Activated naive CD4-positive, alpha-beta T cell treated with anti-CD3 and anti-CD28 coated beads, Interleukin-2, amount 50 U/mL, for 24 hours (primary cell): Measurements from ENCODE around the gene TOX2.

Source experiments
- H3K27ac Mint-ChIP-seq: one replicate; pipeline ENCODE4 v1.8.0; 2021; ENCODE audit warnings: mild to moderate bottlenecking, mixed read lengths
- H3K27me3 Mint-ChIP-seq: one replicate; pipeline ENCODE4 v1.8.0; 2021; ENCODE audit warnings: mixed read lengths
- H3K36me3 Mint-ChIP-seq: one replicate; pipeline ENCODE4 v1.8.0; 2021; ENCODE audit warnings: mixed read lengths
- H3K4me1 Mint-ChIP-seq: one replicate; pipeline ENCODE4 v1.8.0; 2021; ENCODE audit warnings: mixed read lengths
- H3K4me3 Mint-ChIP-seq: one replicate; pipeline ENCODE4 v1.8.0; 2021; ENCODE audit warnings: mild to moderate bottlenecking, mixed read lengths
- H3K9me3 Mint-ChIP-seq: one replicate; pipeline ENCODE4 v1.8.0; 2021; ENCODE audit warnings: mixed read lengths

The TOX2 gene

GRCh38 chr20:44089987-44090674 is 175.5 kb downstream of the TOX2 start:
- Mint-ChIP-seq H3K9me3 (no peaks in the 10 kb centered on the region), H3K4me3 (no peak overlapping the region), H3K36me3 (no peaks in the 10 kb centered on the region)

DNA sequence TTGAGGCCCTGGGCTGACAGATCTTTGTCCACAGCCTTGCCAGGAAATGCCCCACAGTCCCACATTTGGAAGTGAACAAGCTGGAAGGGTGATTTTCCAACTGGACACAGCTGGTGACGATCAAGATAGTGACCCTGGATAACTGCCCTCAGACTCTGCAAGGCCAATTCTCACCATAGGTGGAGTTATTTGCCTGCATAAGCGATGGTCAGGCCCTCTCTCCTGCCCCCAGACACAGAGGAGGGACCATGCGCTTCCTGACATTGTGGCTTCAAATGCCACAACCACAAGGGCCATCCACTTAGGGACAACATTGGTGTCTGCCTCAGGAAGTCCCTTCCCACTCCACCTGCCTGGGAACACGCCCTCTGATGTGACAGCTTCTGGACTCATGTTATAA is 176.4 kb downstream of the TOX2 start:
- Mint-ChIP-seq H3K27ac (no peak overlapping the region), H3K27me3 (no peaks in the 10 kb centered on the region), H3K9me3 (no peaks in the 10 kb centered on the region), H3K36me3 (no peaks in the 10 kb centered on the region), H3K4me3 (no peak overlapping the region), H3K4me1 (no peaks in the 10 kb centered on the region)

More at GRCh38 chr20:44089987-44090674, 175.5 kb downstream of the TOX2 start:
- no peaks in the 10 kb centered on the region for H3K4me1 Mint-ChIP-seq
- no peaks in the 10 kb centered on the region for H3K27me3 Mint-ChIP-seq
- no peak overlapping the region for H3K27ac Mint-ChIP-seq

- Mint-ChIP-seq H3K9me3 (no peaks in the 10 kb centered on the region), H3K27me3 (no peaks in the 10 kb centered on the region), H3K4me1 (no peaks in the 10 kb centered on the region), H3K27ac (no peak overlapping the region), H3K36me3 (no peaks in the 10 kb centered on the region), H3K4me3 (no peak overlapping the region)
Measured at GRCh38 chr20:44092551-44093248, 178.0 kb downstream of the TOX2 start.

DNA sequence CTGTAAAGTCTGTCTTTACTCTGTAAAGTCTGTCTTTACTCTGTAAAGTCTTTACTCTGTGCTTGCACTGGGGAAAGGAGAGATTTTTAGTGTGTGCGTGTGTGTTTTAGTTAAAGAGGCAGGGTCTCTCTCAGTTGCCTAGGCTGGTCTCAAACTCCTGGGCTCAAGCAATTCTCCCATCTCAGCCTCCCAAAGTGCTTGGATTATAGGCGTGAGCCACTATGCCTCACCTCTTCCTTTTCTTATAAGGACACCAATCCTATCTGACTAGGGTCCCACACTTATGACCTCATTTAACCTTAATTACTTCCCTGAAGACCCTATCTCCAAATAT is 178.6 kb downstream of the TOX2 start:
- Mint-ChIP-seq H3K27me3 (no peaks in the 10 kb centered on the region), H3K36me3 (no peaks in the 10 kb centered on the region), H3K4me1 (no peaks in the 10 kb centered on the region), H3K27ac (no peak overlapping the region), H3K9me3 (no peaks in the 10 kb centered on the region), H3K4me3 (no peak overlapping the region)

GRCh38 chr20:44095831-44096230 is 181.2 kb downstream of the TOX2 start:
- Mint-ChIP-seq H3K27ac (no peak overlapping the region), H3K4me1 (no peaks in the 10 kb centered on the region), H3K27me3 (peaks cover 5% of the 10 kb centered on the region), H3K4me3 (no peak overlapping the region), H3K36me3 (no peaks in the 10 kb centered on the region), H3K9me3 (no peaks in the 10 kb centered on the region)

DNA sequence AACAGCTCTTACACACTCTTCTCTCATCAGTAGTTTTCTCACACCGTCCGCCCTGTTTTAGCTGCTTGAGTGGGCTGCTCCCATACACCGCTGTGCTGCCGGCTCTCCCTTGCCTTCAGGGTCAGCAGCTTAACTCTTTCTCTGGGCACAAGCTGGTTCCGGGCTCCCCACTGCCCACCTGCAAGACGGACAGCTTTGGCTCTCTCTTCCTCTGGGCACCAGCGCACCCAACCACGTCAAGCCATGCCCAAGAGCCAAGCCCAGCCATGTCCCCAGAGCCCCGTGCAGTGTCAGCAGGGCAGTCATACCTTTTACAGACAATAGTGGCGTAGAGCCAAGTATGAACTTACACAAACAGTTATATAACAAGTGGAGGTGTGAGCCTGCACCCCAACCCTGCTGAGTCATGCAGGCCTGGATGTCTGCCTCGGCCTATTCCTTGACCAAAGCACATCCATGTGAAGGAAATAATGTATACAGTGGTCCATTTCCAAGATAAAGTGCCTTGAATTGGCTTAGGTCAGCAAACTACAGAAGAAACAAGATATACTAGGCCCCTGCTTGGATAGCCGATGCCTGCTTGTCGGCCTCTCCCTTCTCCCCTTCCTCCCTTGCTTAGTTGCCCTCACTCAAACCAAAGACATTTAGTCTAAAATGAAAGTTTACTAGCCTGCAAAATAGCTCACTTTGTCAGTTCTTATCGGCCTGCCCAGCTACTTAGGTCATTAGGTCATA is 183.0 kb downstream of the TOX2 start:
- Mint-ChIP-seq H3K27ac (no peak overlapping the region), H3K4me1 (no peaks in the 10 kb centered on the region), H3K27me3 (peaks cover 18% of the 10 kb centered on the region), H3K4me3 (no peak overlapping the region), H3K36me3 (no peaks in the 10 kb centered on the region), H3K9me3 (peaks cover 12% of the 10 kb centered on the region)

DNA sequence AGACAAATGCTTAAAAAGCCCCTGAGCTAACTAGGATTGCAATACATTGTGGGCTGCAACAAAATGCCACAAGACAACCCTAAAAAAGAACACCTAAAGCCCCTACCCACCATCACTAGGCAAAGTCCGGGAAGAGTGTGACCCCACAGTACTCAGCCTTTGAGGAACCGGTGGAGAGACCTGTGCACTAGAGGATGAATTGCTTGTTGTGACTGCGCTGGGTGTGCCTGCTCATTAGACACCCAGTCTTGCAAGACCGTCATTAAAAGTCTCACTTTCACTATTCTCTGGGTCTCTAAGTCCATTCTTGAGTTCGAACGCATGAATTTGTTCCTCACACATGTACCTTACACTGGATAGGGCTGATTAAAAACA is 183.6 kb downstream of the TOX2 start:
- Mint-ChIP-seq H3K4me1 (no peaks in the 10 kb centered on the region), H3K27ac (no peak overlapping the region), H3K4me3 (no peak overlapping the region)

GRCh38 chr20:44098657-44099056 is 184.0 kb downstream of the TOX2 start:
- H3K4me3 Mint-ChIP-seq = no peak overlapping the region

More for the DNA sequence above, 183.6 kb downstream of the TOX2 start:
- H3K36me3 Mint-ChIP-seq = no peaks in the 10 kb centered on the region
- peaks cover 21% of the 10 kb centered on the region for H3K27me3 Mint-ChIP-seq
- H3K9me3 Mint-ChIP-seq = peaks cover 14% of the 10 kb centered on the region

DNA sequence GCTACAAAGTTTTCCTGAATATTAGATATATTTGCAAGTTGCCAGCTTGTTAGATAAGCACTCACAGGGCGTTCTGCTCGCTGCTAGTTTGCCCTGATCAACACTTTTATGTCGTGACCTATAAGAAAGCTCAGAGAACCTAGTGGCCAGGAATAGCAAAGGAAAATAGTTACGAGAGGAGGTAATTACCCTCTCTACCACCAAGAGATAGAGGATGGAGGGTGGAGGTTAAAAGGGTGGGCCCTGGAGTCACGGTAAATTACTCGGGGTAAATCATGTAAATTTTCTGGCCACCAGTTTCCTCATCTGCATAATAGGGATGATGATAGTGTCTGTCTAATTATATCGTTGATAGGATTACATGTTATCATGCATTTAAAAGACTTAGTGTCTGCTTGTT is 185.2 kb downstream of the TOX2 start:
- Mint-ChIP-seq H3K27ac (no peak overlapping the region), H3K9me3 (peaks cover 14% of the 10 kb centered on the region), H3K4me1 (no peaks in the 10 kb centered on the region), H3K36me3 (no peaks in the 10 kb centered on the region), H3K4me3 (no peak overlapping the region), H3K27me3 (peaks cover 28% of the 10 kb centered on the region)

More at GRCh38 chr20:44098657-44099056, 184.0 kb downstream of the TOX2 start:
- Mint-ChIP-seq H3K4me1 (no peaks in the 10 kb centered on the region), H3K27me3 (peaks cover 25% of the 10 kb centered on the region), H3K27ac (no peak overlapping the region), H3K36me3 (no peaks in the 10 kb centered on the region), H3K9me3 (peaks cover 14% of the 10 kb centered on the region)

DNA sequence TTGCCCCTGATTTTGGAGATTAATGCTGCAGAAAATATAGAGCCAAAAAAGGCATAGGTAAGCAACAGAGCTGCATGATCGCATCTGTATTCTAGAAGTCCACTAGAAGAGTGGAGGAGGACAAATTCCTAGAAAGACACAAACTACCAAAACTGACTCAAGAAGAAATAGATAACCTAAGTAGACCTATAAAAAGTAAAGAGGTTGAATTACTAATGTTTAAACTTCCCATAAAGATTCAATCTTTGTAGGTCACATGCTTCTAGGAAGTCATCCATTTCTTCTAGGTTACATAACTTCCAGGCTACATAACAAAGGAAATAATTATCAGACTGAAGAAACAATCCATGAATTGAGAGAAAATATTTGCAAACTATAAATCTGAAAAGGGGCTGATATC is 187.9 kb downstream of the TOX2 start:
- peaks cover 42% of the 10 kb centered on the region for H3K27me3 Mint-ChIP-seq
- peaks cover 5% of the 10 kb centered on the region for H3K36me3 Mint-ChIP-seq
- H3K4me1 Mint-ChIP-seq = no peaks in the 10 kb centered on the region
- H3K9me3 Mint-ChIP-seq = peaks cover 14% of the 10 kb centered on the region
- no peak overlapping the region for H3K27ac Mint-ChIP-seq
- no peak overlapping the region for H3K4me3 Mint-ChIP-seq

DNA sequence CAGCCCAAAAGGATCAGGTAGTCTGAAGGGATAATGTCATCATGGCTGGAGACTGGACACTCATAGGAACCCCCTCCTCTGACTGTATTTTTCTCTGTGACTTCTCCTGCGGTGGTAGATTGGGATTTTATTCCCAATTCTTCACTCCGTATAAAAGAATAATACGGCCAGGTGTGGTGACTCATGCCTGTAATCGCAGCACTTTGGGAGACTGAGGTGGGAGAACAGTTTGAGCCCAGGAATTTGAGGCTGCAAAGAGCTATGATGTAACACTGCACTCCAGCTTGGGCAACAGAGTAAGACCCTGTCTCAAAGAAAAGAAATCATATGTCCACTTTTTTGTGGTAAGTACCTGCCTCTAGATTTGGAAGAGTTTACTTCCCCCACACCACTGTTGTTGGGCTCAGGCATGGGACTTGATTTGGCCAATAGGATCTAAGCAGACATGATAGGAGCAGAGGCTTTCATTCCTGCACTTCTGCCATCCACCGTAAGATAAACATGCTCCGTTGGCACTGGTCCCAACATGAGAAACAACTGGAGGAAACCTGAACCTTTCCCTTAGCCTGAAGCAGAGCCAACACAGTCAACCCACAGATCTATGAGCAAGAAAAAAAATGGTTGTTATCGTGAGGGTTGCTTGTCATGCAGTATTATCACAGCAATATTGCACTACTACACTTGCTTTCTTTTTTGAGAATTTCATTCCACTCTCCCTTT is 190.3 kb downstream of the TOX2 start:
- Mint-ChIP-seq H3K27ac (no peak overlapping the region), H3K4me1 (no peaks in the 10 kb centered on the region), H3K36me3 (peaks cover 5% of the 10 kb centered on the region), H3K27me3 (peaks cover 47% of the 10 kb centered on the region), H3K9me3 (peaks cover 14% of the 10 kb centered on the region), H3K4me3 (no peak overlapping the region)

DNA sequence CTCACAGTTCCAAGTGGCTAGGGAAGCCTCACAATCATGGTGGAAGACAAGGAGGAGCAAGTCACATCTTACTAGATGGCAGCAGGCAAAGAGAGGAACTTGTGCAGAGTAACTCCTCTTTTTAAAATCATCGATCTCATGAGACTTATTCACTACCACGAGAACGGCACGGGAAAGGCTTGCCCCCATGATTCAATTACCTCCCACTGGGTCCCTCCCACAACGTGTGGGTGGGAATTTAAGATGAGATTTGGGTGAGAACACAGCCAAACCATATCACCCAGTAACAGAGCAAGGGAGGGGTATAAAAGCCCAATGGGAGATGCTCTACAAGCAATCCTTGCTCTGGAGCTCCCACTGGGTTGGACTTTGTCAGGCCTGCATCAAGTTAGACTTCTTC is 192.0 kb downstream of the TOX2 start:
- H3K27me3 Mint-ChIP-seq = peaks cover 37% of the 10 kb centered on the region
- H3K36me3 Mint-ChIP-seq = peaks cover 5% of the 10 kb centered on the region
- peaks cover 9% of the 10 kb centered on the region for H3K9me3 Mint-ChIP-seq
- no peak overlapping the region for H3K4me3 Mint-ChIP-seq
- H3K4me1 Mint-ChIP-seq = no peaks in the 10 kb centered on the region
- H3K27ac Mint-ChIP-seq = no peak overlapping the region

- H3K36me3 Mint-ChIP-seq = peaks cover 5% of the 10 kb centered on the region
- H3K27ac Mint-ChIP-seq = no peak overlapping the region
- no peak overlapping the region for H3K4me3 Mint-ChIP-seq
- H3K27me3 Mint-ChIP-seq = peaks cover 23% of the 10 kb centered on the region
- H3K9me3 Mint-ChIP-seq = no peaks in the 10 kb centered on the region
- no peaks in the 10 kb centered on the region for H3K4me1 Mint-ChIP-seq
Measured at GRCh38 chr20:44109951-44110361, 195.3 kb downstream of the TOX2 start.

- Mint-ChIP-seq H3K36me3 (peaks cover 5% of the 10 kb centered on the region), H3K4me3 (no peak overlapping the region), H3K27me3 (peaks cover 23% of the 10 kb centered on the region), H3K27ac (no peak overlapping the region), H3K9me3 (no peaks in the 10 kb centered on the region), H3K4me1 (no peaks in the 10 kb centered on the region)
Measured at GRCh38 chr20:44110816-44111568, 196.3 kb downstream of the TOX2 start.

GRCh38 chr20:44111712-44112335 is 197.2 kb downstream of the TOX2 start:
- Mint-ChIP-seq H3K4me1 (peaks cover 5% of the 10 kb centered on the region), H3K27me3 (peaks cover 25% of the 10 kb centered on the region), H3K27ac (no peak overlapping the region), H3K36me3 (peaks cover 5% of the 10 kb centered on the region), H3K4me3 (no peak overlapping the region), H3K9me3 (no peaks in the 10 kb centered on the region)
